Astrocyte (in vitro differentiated cells and primary cell): Measurements from ENCODE around the gene VPS13C. TPM values are rescaled to one million over a fixed set of nuclear protein-coding genes. Genes with fewer than 3 reads are reported as not detected.

Source experiments
- DNase-seq: peaks from one replicate; pipeline ENCODE4 v3.0.0-alpha.2; 2010; ENCODE audit warnings: low read depth
- FAIRE-seq: peaks from 2 replicates; lab custom pipeline; 2011; peaks lifted over from hg19 to GRCh38; lab: Jason Lieb, UNC
- H2AFZ ChIP-seq: 2 replicates; pipeline ENCODE4 v1.6.0; 2012; ENCODE audit warnings: low read depth, low read length, inconsistent platforms
- H3K27ac ChIP-seq: 2 replicates; pipeline ENCODE4 v1.5.1; 2011; ENCODE audit warnings: low read depth, low read length, inconsistent platforms
- H3K27me3 ChIP-seq: 2 replicates; pipeline ENCODE4 v1.6.0; 2011; ENCODE audit warnings: low read length, inconsistent platforms; ENCODE audit not compliant: insufficient read depth
- H3K36me3 ChIP-seq: 2 replicates; pipeline ENCODE4 v1.5.1; 2011; ENCODE audit warnings: low read length, inconsistent platforms; ENCODE audit not compliant: insufficient read depth
- H3K4me1 ChIP-seq: 2 replicates; pipeline ENCODE4 v1.5.1; 2011; ENCODE audit warnings: low read length, inconsistent platforms; ENCODE audit not compliant: insufficient read depth
- H3K4me2 ChIP-seq: 2 replicates; pipeline ENCODE4 v1.6.0; 2012; ENCODE audit warnings: low read length, inconsistent platforms
- H3K4me3 ChIP-seq: 2 replicates; pipeline ENCODE4 v1.5.1; 2011; ENCODE audit warnings: low read depth, mild to moderate bottlenecking, low read length, inconsistent platforms; ENCODE audit not compliant: insufficient read depth
- H3K79me2 ChIP-seq: 2 replicates; pipeline ENCODE4 v1.6.0; 2012; ENCODE audit warnings: mild to moderate bottlenecking, low read length, inconsistent platforms; ENCODE audit not compliant: insufficient read depth
- H3K9ac ChIP-seq: 2 replicates; pipeline ENCODE4 v1.6.0; 2012; ENCODE audit warnings: mild to moderate bottlenecking, low read length, inconsistent platforms
- H3K9me3 ChIP-seq: 2 replicates; pipeline ENCODE4 v1.5.1; 2012; ENCODE audit warnings: low read depth, mild to moderate bottlenecking, low read length, inconsistent platforms; ENCODE audit not compliant: insufficient read depth
- H4K20me1 ChIP-seq: 2 replicates; pipeline ENCODE4 v1.6.0; 2012; ENCODE audit warnings: low read length, inconsistent platforms; ENCODE audit not compliant: insufficient read depth
- H3K27ac Mint-ChIP-seq: one replicate; pipeline ENCODE4 v1.8.0; 2021; ENCODE audit warnings: mild to moderate bottlenecking, mixed read lengths; ENCODE audit not compliant: unreplicated experiment
- H3K27me3 Mint-ChIP-seq: one replicate; pipeline ENCODE4 v1.8.0; 2021; ENCODE audit warnings: low read depth, mixed read lengths; ENCODE audit not compliant: unreplicated experiment
- H3K36me3 Mint-ChIP-seq: one replicate; pipeline ENCODE4 v1.8.0; 2021; ENCODE audit warnings: low read depth, mixed read lengths; ENCODE audit not compliant: unreplicated experiment
- H3K4me1 Mint-ChIP-seq: one replicate; pipeline ENCODE4 v1.8.0; 2021; ENCODE audit warnings: low read depth, mixed read lengths; ENCODE audit not compliant: unreplicated experiment
- H3K4me3 Mint-ChIP-seq: one replicate; pipeline ENCODE4 v1.8.0; 2021; ENCODE audit warnings: mild to moderate bottlenecking, moderate library complexity, mixed read lengths; ENCODE audit not compliant: unreplicated experiment
- H3K9me3 Mint-ChIP-seq: one replicate; pipeline ENCODE4 v1.8.0; 2021; ENCODE audit warnings: mild to moderate bottlenecking, mixed read lengths; ENCODE audit not compliant: unreplicated experiment
- CTCF ChIP-seq: IDR thresholded peaks from 2 replicates; pipeline ENCODE4 v1.5.1; 2011; ENCODE audit warnings: low read depth, mild to moderate bottlenecking, inconsistent platforms, low read length, moderate library complexity; ENCODE audit not compliant: insufficient read depth
- EZH2 ChIP-seq: IDR thresholded peaks from 2 replicates; pipeline ENCODE4 v1.6.1; 2012; ENCODE audit warnings: mild to moderate bottlenecking, low read length, inconsistent platforms; ENCODE audit not compliant: insufficient read depth
- total RNA-seq: library from RNA; stranded (reverse); gene quantifications from 2 replicates; pipeline ENCODE4 v1.2.1, GENCODE V29; 2021

The VPS13C gene
- total RNA-seq, 1 donor from 2014 or later = 35.4 TPM

- Histone ChIP-seq H3K36me3 (peaks cover 8% of the 10 kb centered on the region), H3K9ac (no peak overlapping the region), H3K27me3 (no peaks in the 10 kb centered on the region), H3K27ac (no peak overlapping the region), H3K9me3 (no peaks in the 10 kb centered on the region), H2AFZ (no peak overlapping the region), H3K4me2 (no peak overlapping the region), H3K4me1 (no peaks in the 10 kb centered on the region), H3K4me3 (no peak overlapping the region), H4K20me1 (no peaks in the 10 kb centered on the region), H3K79me2 (no peaks in the 10 kb centered on the region)
- DNase-seq (no peak), FAIRE-seq (no peak)
- no peak overlapping the region for H3K4me3 Mint-ChIP-seq
- H3K27ac Mint-ChIP-seq = no peak overlapping the region
- no peaks in the 10 kb centered on the region for H3K36me3 Mint-ChIP-seq
- TF ChIP-seq EZH2 (no peak), CTCF (no peak)
- H3K4me1 Mint-ChIP-seq = no peaks in the 10 kb centered on the region
- no peaks in the 10 kb centered on the region for H3K27me3 Mint-ChIP-seq
- H3K9me3 Mint-ChIP-seq = no peaks in the 10 kb centered on the region
These were observed 86.1 kb downstream of the VPS13C start for GRCh38 chr15:61974118-61974517.

- FAIRE-seq (no peak), DNase-seq (peak; percentile 4)
- Mint-ChIP-seq H3K27me3 (no peaks in the 10 kb centered on the region), H3K4me1 (peaks cover 5% of the 10 kb centered on the region), H3K27ac (no peak overlapping the region), H3K4me3 (no peak overlapping the region), H3K36me3 (peaks cover 8% of the 10 kb centered on the region), H3K9me3 (no peaks in the 10 kb centered on the region)
- Histone ChIP-seq H2AFZ (no peak overlapping the region), H4K20me1 (no peaks in the 10 kb centered on the region), H3K27ac (no peak overlapping the region), H3K9ac (no peak overlapping the region), H3K9me3 (no peaks in the 10 kb centered on the region), H3K36me3 (peaks cover 3% of the 10 kb centered on the region), H3K27me3 (no peaks in the 10 kb centered on the region), H3K4me2 (no peak overlapping the region), H3K79me2 (no peaks in the 10 kb centered on the region), H3K4me1 (no peaks in the 10 kb centered on the region), H3K4me3 (no peak overlapping the region)
- TF ChIP-seq CTCF = no peak
- TF ChIP-seq EZH2 = no peak
These were observed 108.3 kb downstream of the VPS13C start for GRCh38 chr15:61951949-61952348.

- no peak overlapping the region for H3K4me3 ChIP-seq
- H3K4me2 ChIP-seq = no peak overlapping the region
- H2AFZ ChIP-seq = no peak overlapping the region
- H3K27me3 Mint-ChIP-seq = no peaks in the 10 kb centered on the region
- no peaks in the 10 kb centered on the region for H3K9me3 ChIP-seq
- no peak for FAIRE-seq
- peak; percentile 7 for DNase-seq
- no peaks in the 10 kb centered on the region for H3K4me1 ChIP-seq
- H3K36me3 Mint-ChIP-seq = peaks cover 20% of the 10 kb centered on the region
- H3K9ac ChIP-seq = no peak overlapping the region
- no peak for TF ChIP-seq EZH2
- TF ChIP-seq CTCF = no peak
- H4K20me1 ChIP-seq = no peaks in the 10 kb centered on the region
- H3K4me3 Mint-ChIP-seq = no peak overlapping the region
- H3K27ac ChIP-seq = no peak overlapping the region
- peaks cover 4% of the 10 kb centered on the region for H3K36me3 ChIP-seq
- H3K4me1 Mint-ChIP-seq = peaks cover 3% of the 10 kb centered on the region
- H3K9me3 Mint-ChIP-seq = peaks cover 8% of the 10 kb centered on the region
- no peaks in the 10 kb centered on the region for H3K79me2 ChIP-seq
- H3K27ac Mint-ChIP-seq = no peak overlapping the region
- H3K27me3 ChIP-seq = no peaks in the 10 kb centered on the region
These were observed 113.5 kb downstream of the VPS13C start for GRCh38 chr15:61946778-61947177.
